ENCODE measurements around the gene RASGRP2. TPM values are rescaled to one million over a fixed set of nuclear protein-coding genes. Genes with fewer than 3 reads are reported as not detected.

RASGRP2 gene
- total and polyA plus RNA-seq, 2 donors (not counting 3 experiments of a cell fraction or from before 2014, with no cell fraction given): 1.2 to 2.3 TPM

GRCh38 chr11:64719406-64719805, 24.5 kb downstream of the RASGRP2 start:
- H3K79me2 ChIP-seq (ENCODE audit: control insufficient read depth, insufficient read depth, low read length): no peaks in the 10 kb centered on the region
- TF ChIP-seq GATA2 (IDR thresholded peaks at IDR 0.05; ENCODE audit: insufficient read depth, insufficient read length, low read depth, low read length): no peak
- POLR2A ChIA-PET: no interaction called here
- no peaks in the 10 kb centered on the region for H4K20me1 ChIP-seq (replicated peaks; ENCODE audit: control insufficient read depth, extremely low read depth, insufficient read depth, low read length)
- no peak overlapping the region for H3K27ac ChIP-seq (ENCODE audit: insufficient read depth, low read depth, low read length)
- peaks cover 39 to 40% of the 10 kb centered on the region in 2 experiments for H3K27me3 ChIP-seq (ENCODE audit: control insufficient read depth in 2 of 2, insufficient read depth in 2 of 2, low read length in 2 of 2)
- dilution Hi-C loops (cut with MboI; ENCODE audit: extremely low pct_ligation_motif_present, low sequenced_read_pairs): no loop called here
- DNase-seq (ENCODE audit: low read depth, low spot score) (no peak), FAIRE-seq (no peak)
- no peaks in the 10 kb centered on the region for H3K9me1 ChIP-seq (replicated peaks; ENCODE audit: control insufficient read depth, extremely low read depth, insufficient read depth, low read length)
- H2AFZ ChIP-seq (ENCODE audit: low read depth, low read length): no peak overlapping the region
- H3K9me3 ChIP-seq (replicated peaks; ENCODE audit: control insufficient read depth, insufficient read depth, low read length): no peaks in the 10 kb centered on the region
- H3K9ac ChIP-seq (replicated peaks; ENCODE audit: extremely low read depth, insufficient read depth, low read length): no peak overlapping the region
- no peaks in the 10 kb centered on the region for H3K4me1 ChIP-seq (ENCODE audit: control insufficient read depth, extremely low read depth, insufficient read depth, low read length)
- CTCF ChIA-PET: interaction anchor here (1.0 to 1.5 kb wide), 3 partner anchors 9 to 31 kb away, joined by 3 to 5 read pairs (median 4); no protein-coding TSS in a partner anchor
- H3K4me3 ChIP-seq (replicated peaks in 1 of 3; ENCODE audit: insufficient read depth in 1 of 3, low read depth in 1 of 3, low read length in 3 of 3): no peak overlapping the region
- H3K4me2 ChIP-seq (ENCODE audit: insufficient read depth, low read length): no peak overlapping the region
- no peaks in the 10 kb centered on the region for H3K36me3 ChIP-seq (ENCODE audit: control insufficient read depth in 2 of 2, extremely low read depth in 1 of 2, insufficient read depth in 2 of 2, low read length in 2 of 2)
- intact Hi-C loops (cut with micrococcal nuclease): no loop called here
- BruUV-seq (replicated peaks): no TSS peak

- no TSS peak for BruUV-seq (replicated peaks)
- FAIRE-seq: no peak
- H3K4me2 ChIP-seq (ENCODE audit: insufficient read depth, low read length): no peak overlapping the region
- H3K9me3 ChIP-seq (replicated peaks; ENCODE audit: control insufficient read depth, insufficient read depth, low read length): no peaks in the 10 kb centered on the region
- no peak for TF ChIP-seq CTCF (IDR thresholded peaks at IDR 0.05; ENCODE audit: extremely low read depth in 1 of 2, insufficient read depth in 1 of 2, low read depth in 1 of 2, low read length in 2 of 2)
- no peak for TF ChIP-seq POLR2A (IDR thresholded peaks at IDR 0.05; ENCODE audit: low read depth, low read length)
- no peak overlapping the region for H2AFZ ChIP-seq (ENCODE audit: low read depth, low read length)
- no peaks in the 10 kb centered on the region for H3K79me2 ChIP-seq (ENCODE audit: control insufficient read depth, insufficient read depth, low read length)
- peaks cover 44 to 45% of the 10 kb centered on the region in 2 experiments for H3K27me3 ChIP-seq (ENCODE audit: control insufficient read depth in 2 of 2, insufficient read depth in 2 of 2, low read length in 2 of 2)
- H3K9ac ChIP-seq (replicated peaks; ENCODE audit: extremely low read depth, insufficient read depth, low read length): no peak overlapping the region
- ChIA-PET POLR2A (no interaction called here), CTCF (interaction anchor here (0.9 to 1.5 kb wide), 3 partner anchors 19 to 30 kb away, joined by 3 to 5 read pairs (median 4); no protein-coding TSS in a partner anchor)
- DNase-seq (ENCODE audit: low read depth, low spot score): no peak
- no peak overlapping the region for H3K4me3 ChIP-seq (replicated peaks in 1 of 3; ENCODE audit: insufficient read depth in 1 of 3, low read depth in 1 of 3, low read length in 3 of 3)
- no peaks in the 10 kb centered on the region for H3K4me1 ChIP-seq (ENCODE audit: control insufficient read depth, extremely low read depth, insufficient read depth, low read length)
- H3K9me1 ChIP-seq (replicated peaks; ENCODE audit: control insufficient read depth, extremely low read depth, insufficient read depth, low read length): no peaks in the 10 kb centered on the region
- H4K20me1 ChIP-seq (replicated peaks; ENCODE audit: control insufficient read depth, extremely low read depth, insufficient read depth, low read length): no peaks in the 10 kb centered on the region
- no peak overlapping the region for H3K27ac ChIP-seq (ENCODE audit: insufficient read depth, low read depth, low read length)
- no peaks in the 10 kb centered on the region for H3K36me3 ChIP-seq (ENCODE audit: control insufficient read depth in 2 of 2, extremely low read depth in 1 of 2, insufficient read depth in 2 of 2, low read length in 2 of 2)
- dilution Hi-C loops (cut with MboI; ENCODE audit: extremely low pct_ligation_motif_present, low sequenced_read_pairs) (no loop called here), intact Hi-C loops (cut with micrococcal nuclease) (no loop called here)
Measured at GRCh38 chr11:64718780-64719124, 25.2 kb downstream of the RASGRP2 start.
